HEK293T (cell line): ENCODE results near the gene EXOC6.

Source experiments
- CTCF ChIA-PET: fragments of 350-600 bp; formaldehyde crosslinking; extraction: SDS; loops from one replicate; lab custom pipeline; 2021; ENCODE audit warnings: antibody characterized with exemption, inconsistent platforms; lab: Yijun Ruan, JAX
- POLR2A ChIA-PET: fragments of 350-600 bp; formaldehyde crosslinking; extraction: SDS; loops from one replicate; lab custom pipeline; 2020; ENCODE audit warnings: antibody characterized with exemption, inconsistent platforms; lab: Yijun Ruan, JAX
- DNase-seq: peaks from one replicate; pipeline ENCODE4 v3.0.0; 2012; ENCODE audit warnings: mixed read lengths; ENCODE audit errors: extremely low spot score
- ARNT ChIP-seq: fragments of 450-650 bp; IDR thresholded peaks from 2 replicates; pipeline ENCODE4 v1.6.1; 2017; ENCODE audit warnings: mild to moderate bottlenecking
- BHLHE40 ChIP-seq: fragments of 450-650 bp; IDR thresholded peaks from 2 replicates; pipeline ENCODE4 v1.6.1; 2016; ENCODE audit warnings: mild to moderate bottlenecking, moderate library complexity, borderline replicate concordance
- CTBP1 ChIP-seq: fragments of 450-650 bp; IDR thresholded peaks from 2 replicates; pipeline ENCODE4 v1.6.1; 2016; ENCODE audit warnings: borderline replicate concordance
- ELF4 ChIP-seq: fragments of 450-650 bp; IDR thresholded peaks from 2 replicates; pipeline ENCODE4 v1.6.1; 2017; ENCODE audit warnings: antibody characterized with exemption
- FOXA1 ChIP-seq: fragments of 450-650 bp; IDR thresholded peaks from 2 replicates; pipeline ENCODE4 v1.6.1; 2016; ENCODE audit warnings: mild to moderate bottlenecking
- FOXK2 ChIP-seq: fragments of 450-650 bp; IDR thresholded peaks from 2 replicates; pipeline ENCODE4 v1.6.1; 2016; ENCODE audit warnings: mild to moderate bottlenecking
- FOXM1 ChIP-seq: fragments of 450-650 bp; IDR thresholded peaks from 2 replicates; pipeline ENCODE4 v1.6.1; 2017; ENCODE audit warnings: mild to moderate bottlenecking, borderline replicate concordance
- HDGF ChIP-seq: fragments of 450-650 bp; IDR thresholded peaks from 2 replicates; pipeline ENCODE4 v1.6.1; 2017; ENCODE audit warnings: antibody characterized with exemption, borderline replicate concordance
- L3MBTL2 ChIP-seq: fragments of 450-650 bp; conservative IDR thresholded peaks from 2 replicates; pipeline ENCODE4 v1.6.1; 2016; ENCODE audit warnings: mild to moderate bottlenecking
- LEF1 ChIP-seq: fragments of 450-650 bp; IDR thresholded peaks from 2 replicates; pipeline ENCODE4 v1.6.1; 2017; ENCODE audit warnings: mild to moderate bottlenecking, borderline replicate concordance
- NFRKB ChIP-seq: fragments of 450-650 bp; IDR thresholded peaks from 2 replicates; pipeline ENCODE4 v1.6.1; 2016; ENCODE audit warnings: mild to moderate bottlenecking, moderate library complexity
- SP1 ChIP-seq: fragments of 450-650 bp; IDR thresholded peaks from 2 replicates; pipeline ENCODE4 v1.6.1; 2017
- SUZ12 ChIP-seq: fragments of 450-650 bp; IDR thresholded peaks from 2 replicates; pipeline ENCODE4 v1.6.1; 2016; ENCODE audit warnings: mild to moderate bottlenecking
- TARDBP ChIP-seq: fragments of 450-650 bp; IDR thresholded peaks from 2 replicates; pipeline ENCODE4 v1.6.1; 2016
- ZNF384 ChIP-seq: fragments of 450-650 bp; IDR thresholded peaks from 2 replicates; pipeline ENCODE4 v1.6.1; 2016
- TF ChIP-seq, protein P1 (sequence below): fragments of 450-650 bp; IDR thresholded peaks from 2 replicates; pipeline ENCODE4 v1.6.1; 2016

EXOC6 gene

DNA sequence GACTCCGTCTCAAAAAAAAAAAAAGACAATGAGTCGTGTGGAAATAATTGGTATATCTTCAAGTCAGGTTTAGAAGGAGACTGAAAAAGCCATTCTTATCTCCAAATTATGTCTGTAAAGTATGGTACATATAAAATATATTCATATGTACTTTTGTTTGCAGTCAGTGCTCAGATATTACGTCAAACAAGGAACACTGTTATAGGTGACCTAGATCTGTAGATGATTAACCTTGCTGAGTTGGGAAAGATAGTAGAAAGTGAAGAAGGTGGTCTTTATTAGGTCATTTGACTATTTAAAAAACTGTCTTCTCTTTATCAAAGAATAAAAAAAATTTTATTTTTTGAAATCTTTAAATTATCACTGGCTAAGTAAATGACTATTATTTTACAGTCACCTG lies 167.4 kb downstream of the EXOC6 start:
- TF ChIP-seq SP1: no peak
- no peak for TF ChIP-seq HDGF
- POLR2A ChIA-PET: no interaction called here
- no peak for DNase-seq
- CTCF ChIA-PET: no interaction called here

DNA sequence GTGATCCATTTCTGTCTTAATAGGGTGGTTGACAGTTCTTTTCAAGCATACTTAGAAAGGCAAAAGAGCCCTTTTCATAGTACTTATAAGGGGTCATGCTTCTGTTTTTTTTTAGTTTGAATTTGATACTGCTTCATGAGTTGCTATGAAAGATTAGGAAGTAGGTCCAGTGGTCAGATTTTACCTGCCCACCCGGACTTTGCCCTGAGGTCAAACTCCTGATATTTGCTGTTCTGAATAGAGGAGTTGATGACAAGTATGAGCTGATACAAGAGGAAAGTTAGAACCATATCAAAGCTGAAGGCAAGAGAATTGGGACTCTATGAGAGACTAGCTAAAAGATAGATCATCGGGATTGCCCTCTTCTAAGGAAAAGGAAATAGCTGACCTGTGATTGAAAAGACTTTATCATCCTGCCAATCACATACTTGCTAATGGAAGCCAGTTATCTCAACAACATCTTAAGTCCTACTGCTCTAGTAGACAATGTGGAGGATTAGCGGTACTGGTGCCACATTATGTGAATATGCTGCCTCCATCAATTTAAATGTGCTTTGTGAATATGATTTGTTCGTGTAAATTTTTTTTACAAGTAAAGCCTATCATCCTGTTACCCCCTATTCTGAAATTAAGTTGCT lies 174.8 kb downstream of the EXOC6 start:
- ChIA-PET CTCF (no interaction called here), POLR2A (no interaction called here)
- DNase-seq: no peak
- TF ChIP-seq NFRKB (no peak), HDGF (no peak), ZNF384 (no peak), ARNT (no peak), CTBP1 (no peak), FOXA1 (no peak), SP1 (no peak), LEF1 (no peak), TARDBP (no peak), ELF4 (no peak), FOXK2 (no peak), L3MBTL2 (no peak), FOXM1 (no peak), SUZ12 (no peak), BHLHE40 (no peak)
- TF ChIP-seq, protein P1, sequence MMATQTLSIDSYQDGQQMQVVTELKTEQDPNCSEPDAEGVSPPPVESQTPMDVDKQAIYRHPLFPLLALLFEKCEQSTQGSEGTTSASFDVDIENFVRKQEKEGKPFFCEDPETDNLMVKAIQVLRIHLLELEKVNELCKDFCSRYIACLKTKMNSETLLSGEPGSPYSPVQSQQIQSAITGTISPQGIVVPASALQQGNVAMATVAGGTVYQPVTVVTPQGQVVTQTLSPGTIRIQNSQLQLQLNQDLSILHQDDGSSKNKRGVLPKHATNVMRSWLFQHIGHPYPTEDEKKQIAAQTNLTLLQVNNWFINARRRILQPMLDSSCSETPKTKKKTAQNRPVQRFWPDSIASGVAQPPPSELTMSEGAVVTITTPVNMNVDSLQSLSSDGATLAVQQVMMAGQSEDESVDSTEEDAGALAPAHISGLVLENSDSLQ: no peak

DNA sequence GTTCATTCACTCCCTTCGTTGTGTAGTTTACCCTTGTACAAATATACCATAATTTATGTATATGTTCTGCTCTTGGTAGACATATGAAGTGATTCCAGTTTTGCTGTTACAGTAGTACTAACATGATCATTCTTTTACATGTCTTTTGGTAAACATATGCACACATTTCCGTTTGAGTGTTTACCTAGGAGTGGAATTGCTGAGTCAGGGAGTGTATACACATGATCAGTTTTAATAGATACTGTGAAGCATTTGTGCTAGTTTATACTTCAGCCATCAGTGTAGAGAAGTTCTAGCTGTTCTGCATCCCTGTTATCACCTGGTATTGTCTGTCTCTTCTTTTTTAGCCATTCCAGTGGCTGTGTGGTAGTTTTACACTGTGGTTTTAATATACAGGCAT lies 177.8 kb downstream of the EXOC6 start:
- ChIA-PET CTCF (no interaction called here), POLR2A (no interaction called here)
- no peak for TF ChIP-seq FOXM1
- no peak for TF ChIP-seq ELF4
- no peak for TF ChIP-seq LEF1
- no peak for TF ChIP-seq L3MBTL2
- no peak for TF ChIP-seq FOXA1
- TF ChIP-seq FOXK2: no peak
- TF ChIP-seq CTBP1: no peak
- no peak for TF ChIP-seq ARNT
- no peak for TF ChIP-seq ZNF384
- TF ChIP-seq BHLHE40: no peak
- no peak for DNase-seq

DNA sequence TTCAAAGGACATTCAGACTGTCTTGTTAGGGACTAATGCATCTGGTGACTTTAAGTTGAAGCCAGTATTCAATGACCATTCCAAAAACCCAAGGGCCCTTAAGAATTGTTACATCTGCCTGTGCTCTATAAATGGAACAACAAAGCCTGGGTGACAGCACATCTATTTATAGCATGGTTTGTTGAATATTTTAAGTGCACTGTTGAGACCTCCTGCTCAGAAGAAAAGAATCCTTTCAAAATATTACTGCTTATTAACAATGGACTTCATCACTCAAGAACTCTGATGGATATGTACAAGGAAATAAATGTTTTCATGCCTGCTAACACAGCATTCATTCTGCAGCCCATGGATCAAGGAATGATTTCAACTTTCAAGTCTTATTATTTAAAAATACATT lies 179.2 kb downstream of the EXOC6 start:
- CTCF ChIA-PET: no interaction called here
- no peak for TF ChIP-seq SP1
- TF ChIP-seq TARDBP: no peak
- no peak for TF ChIP-seq FOXA1
- no peak for TF ChIP-seq CTBP1
- no peak for TF ChIP-seq FOXM1
- TF ChIP-seq HDGF: no peak
- TF ChIP-seq, protein P1: no peak
- POLR2A ChIA-PET: no interaction called here
- DNase-seq: no peak

DNA sequence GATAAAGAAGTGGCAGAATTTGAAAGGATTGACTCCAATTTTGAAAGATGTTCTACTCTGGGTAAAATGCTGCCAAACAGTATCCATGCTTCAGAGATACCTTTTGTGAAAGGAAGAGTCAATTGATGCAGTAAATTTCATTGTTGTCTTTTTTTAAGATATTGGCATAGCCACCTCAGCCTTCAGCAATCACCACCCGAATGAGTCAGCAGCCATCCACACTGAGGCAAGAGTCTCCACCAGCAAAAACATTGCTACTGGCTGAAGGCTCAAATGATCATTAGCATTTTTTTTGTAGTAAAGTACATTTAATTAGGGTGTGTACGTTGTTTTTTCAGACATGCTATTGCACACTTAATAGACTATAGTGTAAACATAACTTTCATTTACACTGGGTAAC lies 180.6 kb downstream of the EXOC6 start:
- DNase-seq: no peak
- ChIA-PET CTCF (no interaction called here), POLR2A (no interaction called here)
- TF ChIP-seq BHLHE40 (no peak), LEF1 (no peak), SP1 (no peak), ZNF384 (no peak), HDGF (no peak), SUZ12 (no peak)

DNA sequence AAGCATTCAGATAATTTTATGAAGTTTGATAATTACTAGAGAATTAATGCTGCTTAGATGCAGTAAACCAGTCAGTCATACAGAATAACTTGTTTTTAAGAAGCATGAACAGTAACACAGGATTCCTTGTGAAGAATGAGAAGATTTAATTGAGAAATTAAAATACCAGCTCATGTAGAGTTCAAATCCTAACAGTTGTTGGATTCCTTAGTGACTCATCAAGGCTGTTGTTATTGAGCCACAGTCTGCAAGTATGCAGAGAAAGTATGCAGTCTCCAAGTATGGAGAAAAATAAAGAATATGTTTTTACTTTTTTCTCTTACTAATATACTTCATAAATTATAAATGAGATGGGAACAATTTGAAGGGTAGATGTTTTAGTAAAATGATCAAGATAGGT lies 182.1 kb downstream of the EXOC6 start:
- ChIA-PET POLR2A (no interaction called here), CTCF (no interaction called here)
- DNase-seq: no peak
- TF ChIP-seq FOXM1 (no peak), SUZ12 (no peak), ELF4 (no peak), SP1 (no peak), L3MBTL2 (no peak), CTBP1 (no peak), FOXA1 (no peak), BHLHE40 (no peak)
- TF ChIP-seq, protein P1: no peak

DNA sequence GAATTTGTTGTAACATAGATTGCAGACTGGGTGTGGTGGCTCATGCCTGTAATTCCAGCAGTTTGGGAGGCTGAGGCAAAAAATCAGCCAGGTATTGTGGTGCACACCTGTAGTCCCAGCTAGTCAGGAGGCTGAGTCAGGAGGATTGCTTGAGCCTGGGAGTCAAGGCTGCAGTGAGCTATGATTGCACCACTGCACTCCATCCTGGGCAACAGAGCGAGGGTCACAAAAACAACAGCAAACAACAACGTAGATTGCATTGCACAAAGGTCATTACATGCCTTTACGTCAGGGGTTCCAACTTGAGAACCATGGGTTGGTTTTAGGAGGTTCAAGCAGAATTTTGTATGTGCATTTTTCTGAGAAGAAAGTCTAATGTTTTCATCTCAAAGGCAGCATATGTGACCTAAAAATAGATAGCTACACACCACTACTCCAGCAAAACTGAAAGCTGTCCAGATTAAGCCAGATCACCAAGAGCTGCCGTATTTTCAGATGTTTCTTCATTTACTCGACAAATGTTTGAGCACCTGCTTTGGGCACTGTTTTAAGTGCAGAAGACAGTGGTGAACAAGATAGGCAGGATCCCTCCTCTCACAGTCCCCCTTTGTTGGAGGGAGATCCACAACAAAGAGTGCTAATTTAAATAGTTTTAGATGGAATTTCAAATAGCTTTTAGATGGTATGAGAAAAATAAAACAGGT lies 183.9 kb downstream of the EXOC6 start:
- ChIA-PET POLR2A (no interaction called here), CTCF (no interaction called here)
- TF ChIP-seq L3MBTL2 (no peak), ZNF384 (no peak)
- TF ChIP-seq, protein P1: no peak
- no peak for DNase-seq
